DMS79 treated with DMSO at 0.1 percent for 48 hours (cell line): ENCODE data around the gene SMIM11.
"Not testable (repeated sequence)": the region's sequence is repeated elsewhere in the genome, so short reads cannot be mapped to it uniquely, and the experiment has no call there.

Experiments
- DNase-seq: peaks from one replicate; lab custom pipeline; 2025; lab: John Stamatoyannopoulos, UW

Gene SMIM11

GRCh38 chr21:34355570-34355969 lies 19.7 kb upstream of the SMIM11 start:
- no peak for DNase-seq

- no peak for DNase-seq
These were observed 17.4 kb upstream of the SMIM11 start for GRCh38 chr21:34357889-34358288.

GRCh38 chr21:34358866-34359265 lies 16.4 kb upstream of the SMIM11 start:
- DNase-seq = no peak

GRCh38 chr21:34360488-34361241 lies 14.6 kb upstream of the SMIM11 start:
- DNase-seq = no peak

GRCh38 chr21:34362136-34362444 lies 13.2 kb upstream of the SMIM11 start:
- no peak for DNase-seq

- no peak for DNase-seq
These were observed 12.6 kb upstream of the SMIM11 start for GRCh38 chr21:34362670-34363069.

GRCh38 chr21:34363733-34364132 lies 11.6 kb upstream of the SMIM11 start, which contains the start of gene KCNE2:
Gene KCNE2, plus strand, starts transcription at chr21:34364006. Its CDS starts 6,473 bp downstream, at chr21:34370479.
- DNase-seq = no peak

- no peak for DNase-seq
These were observed 10.4 kb upstream of the SMIM11 start for GRCh38 chr21:34364921-34365320.

- no peak for DNase-seq
These were observed 9.5 kb upstream of the SMIM11 start for GRCh38 chr21:34365809-34366208.

- peak; percentile 68 for DNase-seq
These were observed 7.9 kb upstream of the SMIM11 start for GRCh38 chr21:34367320-34367935.

GRCh38 chr21:34369741-34370140 lies 5.6 kb upstream of the SMIM11 start:
- no peak for DNase-seq

- no peak for DNase-seq
These were observed 3.0 kb upstream of the SMIM11 start for GRCh38 chr21:34372321-34372720.

GRCh38 chr21:34374462-34374861 lies 845 bp upstream of the SMIM11 start:
- not testable (repeated sequence) for DNase-seq

- not testable (repeated sequence) for DNase-seq
These were observed 289 bp downstream of the SMIM11 start for GRCh38 chr21:34375619-34375972.

- not testable (repeated sequence) for DNase-seq
These were observed 7.8 kb downstream of the SMIM11 start for GRCh38 chr21:34383138-34383537.

- DNase-seq = not testable (repeated sequence)
These were observed 8.6 kb downstream of the SMIM11 start for GRCh38 chr21:34383724-34384415.

GRCh38 chr21:34400522-34400921 lies 25.2 kb downstream of the SMIM11 start:
- not testable (repeated sequence) for DNase-seq

- DNase-seq = not testable (repeated sequence)
These were observed 29.4 kb downstream of the SMIM11 start for GRCh38 chr21:34404742-34405141.

GRCh38 chr21:34405686-34406085 lies 30.4 kb downstream of the SMIM11 start:
- DNase-seq = not testable (repeated sequence)

- DNase-seq = not testable (repeated sequence)
These were observed 30.8 kb downstream of the SMIM11 start for GRCh38 chr21:34406102-34406501.

- not testable (repeated sequence) for DNase-seq
These were observed 31.4 kb downstream of the SMIM11 start for GRCh38 chr21:34406676-34407075.

GRCh38 chr21:34407294-34407693 lies 32.0 kb downstream of the SMIM11 start:
- DNase-seq = not testable (repeated sequence)

GRCh38 chr21:34417448-34418077 lies 42.3 kb downstream of the SMIM11 start:
- DNase-seq = not testable (repeated sequence)
